HepG2 (cell line): ENCODE results near the gene TAF8. TPM values are rescaled to one million over a fixed set of nuclear protein-coding genes. Genes with fewer than 3 reads are reported as not detected.

Experiments
- ASH2L ChIP-seq: fragments of 300-600, 200-600 bp; sonication (generic); IDR thresholded peaks from 2 replicates; pipeline ENCODE4 v1.7.0; 2017; ENCODE audit warnings: low read depth, mild to moderate bottlenecking, moderate library complexity, mixed read lengths, low read length; ENCODE audit not compliant: insufficient read length
- CEBPG ChIP-seq: IDR thresholded peaks from 2 replicates; pipeline ENCODE4 v1.6.1; 2016
- HMGA1 ChIP-seq: sonication (generic); formaldehyde crosslinking; conservative IDR thresholded peaks from 2 replicates; pipeline ENCODE4 v1.4.0; 2020; ENCODE audit warnings: missing genetic modification reagents
- JDP2 ChIP-seq: sonication (generic); formaldehyde crosslinking; IDR thresholded peaks from 2 replicates; pipeline ENCODE4 v1.8.1; 2022; ENCODE audit warnings: missing genetic modification reagents, borderline replicate concordance
- MIXL1 ChIP-seq: IDR thresholded peaks from 2 replicates; pipeline ENCODE4 v1.6.1; 2016
- NPAS2 ChIP-seq: sonication (generic); formaldehyde crosslinking; IDR thresholded peaks from 2 replicates; pipeline ENCODE4 v1.8.0; 2022; ENCODE audit warnings: mild to moderate bottlenecking, missing genetic modification reagents, borderline replicate concordance
- ZBTB20 ChIP-seq: sonication (generic); formaldehyde crosslinking; IDR thresholded peaks from 2 replicates; pipeline ENCODE4 v1.8.1; 2023; ENCODE audit warnings: missing genetic modification reagents, low read depth, mild to moderate bottlenecking, borderline replicate concordance
- ZIK1 ChIP-seq: sonication (generic); formaldehyde crosslinking; IDR thresholded peaks from 2 replicates; pipeline ENCODE4 v1.5.0; 2020; ENCODE audit warnings: mild to moderate bottlenecking, low read depth, missing genetic modification reagents, borderline replicate concordance
- ZMYM3 ChIP-seq: sonication (generic); formaldehyde crosslinking; IDR thresholded peaks from 2 replicates; pipeline ENCODE4 v1.5.1; 2020; ENCODE audit warnings: mild to moderate bottlenecking, missing genetic modification reagents
- ZNF180 ChIP-seq: sonication (generic); formaldehyde crosslinking; IDR thresholded peaks from 2 replicates; pipeline ENCODE4 v1.4.0; 2020; ENCODE audit warnings: low read depth, missing genetic modification reagents, borderline replicate concordance
- ZNF224 ChIP-seq: sonication (generic); formaldehyde crosslinking; IDR thresholded peaks from 2 replicates; pipeline ENCODE4 v1.5.0; 2020; ENCODE audit warnings: mild to moderate bottlenecking, missing genetic modification reagents
- ZNF264 ChIP-seq: sonication (generic); formaldehyde crosslinking; IDR thresholded peaks from 2 replicates; pipeline ENCODE4 v1.4.0; 2020; ENCODE audit warnings: missing genetic modification reagents
- ZNF383 ChIP-seq: sonication (generic); formaldehyde crosslinking; IDR thresholded peaks from 2 replicates; pipeline ENCODE4 v1.4.0; 2020; ENCODE audit warnings: missing genetic modification reagents, mild to moderate bottlenecking, borderline replicate concordance
- ZNF567 ChIP-seq: sonication (generic); formaldehyde crosslinking; IDR thresholded peaks from 2 replicates; pipeline ENCODE4 v1.8.1; 2023; ENCODE audit warnings: mild to moderate bottlenecking, missing genetic modification reagents, borderline replicate concordance
- ZNF891 ChIP-seq: sonication (generic); formaldehyde crosslinking; IDR thresholded peaks from 2 replicates; pipeline ENCODE4 v1.5.0; 2020; ENCODE audit warnings: mild to moderate bottlenecking, missing genetic modification reagents
- polyA plus RNA-seq, 8 experiments: library from polyadenylated mRNA; depleted of rRNA in 3 of 8; stranded (reverse) in 7 of 8; unstranded in 1 of 8; fragments of >200 nt; fragmentation: Illumina TruSeq in 4 of 8; extraction: Trizol in 4 of 8; gene quantifications; 2 replicates each; pipeline versions ENCODE4 v1.2.1 to v1.2.3, GENCODE V29; 2011 to 2016; ENCODE audit warnings: low read depth in 4 of 8, missing spikeins in 1 of 8, mixed read lengths in 1 of 8; ENCODE audit not compliant: insufficient read depth in 1 of 8
- total RNA-seq, 5 experiments: library from RNA; depleted of rRNA; stranded (reverse); fragments of >200 nt; fragmentation: Illumina TruSeq; extraction: Trizol; gene quantifications; 2 replicates each; pipeline ENCODE4 v1.2.3, GENCODE V29; 2016; ENCODE audit warnings: low read depth in 1 of 5
- TF ChIP-seq, protein P1 (sequence below): sonication (generic); formaldehyde crosslinking; IDR thresholded peaks from 2 replicates; pipeline ENCODE4 v1.5.1; 2020; ENCODE audit warnings: missing genetic modification reagents, mild to moderate bottlenecking, borderline replicate concordance
- TF ChIP-seq, protein P2 (sequence below): sonication (generic); formaldehyde crosslinking; IDR thresholded peaks from 2 replicates; pipeline ENCODE4 v1.5.0; 2020; ENCODE audit warnings: mild to moderate bottlenecking, missing genetic modification reagents
- TF ChIP-seq, protein P3 (sequence below): sonication (generic); formaldehyde crosslinking; conservative IDR thresholded peaks from 2 replicates; pipeline ENCODE4 v1.5.0; 2020; ENCODE audit warnings: missing genetic modification reagents
- TF ChIP-seq, protein P4 (sequence below): sonication (generic); formaldehyde crosslinking; IDR thresholded peaks from 2 replicates; pipeline ENCODE4 v1.4.0; 2020; ENCODE audit warnings: mild to moderate bottlenecking, missing genetic modification reagents
- TF ChIP-seq, protein P5 (sequence below): sonication (generic); formaldehyde crosslinking; conservative IDR thresholded peaks from 2 replicates; pipeline ENCODE4 v1.4.0; 2020; ENCODE audit warnings: missing genetic modification reagents

TAF8 gene
- total and polyA plus RNA-seq, 2 of the 13 experiments (the other 11 are each of a cell fraction or from before 2014, with no cell fraction given): 25.2 to 25.8 TPM

DNA sequence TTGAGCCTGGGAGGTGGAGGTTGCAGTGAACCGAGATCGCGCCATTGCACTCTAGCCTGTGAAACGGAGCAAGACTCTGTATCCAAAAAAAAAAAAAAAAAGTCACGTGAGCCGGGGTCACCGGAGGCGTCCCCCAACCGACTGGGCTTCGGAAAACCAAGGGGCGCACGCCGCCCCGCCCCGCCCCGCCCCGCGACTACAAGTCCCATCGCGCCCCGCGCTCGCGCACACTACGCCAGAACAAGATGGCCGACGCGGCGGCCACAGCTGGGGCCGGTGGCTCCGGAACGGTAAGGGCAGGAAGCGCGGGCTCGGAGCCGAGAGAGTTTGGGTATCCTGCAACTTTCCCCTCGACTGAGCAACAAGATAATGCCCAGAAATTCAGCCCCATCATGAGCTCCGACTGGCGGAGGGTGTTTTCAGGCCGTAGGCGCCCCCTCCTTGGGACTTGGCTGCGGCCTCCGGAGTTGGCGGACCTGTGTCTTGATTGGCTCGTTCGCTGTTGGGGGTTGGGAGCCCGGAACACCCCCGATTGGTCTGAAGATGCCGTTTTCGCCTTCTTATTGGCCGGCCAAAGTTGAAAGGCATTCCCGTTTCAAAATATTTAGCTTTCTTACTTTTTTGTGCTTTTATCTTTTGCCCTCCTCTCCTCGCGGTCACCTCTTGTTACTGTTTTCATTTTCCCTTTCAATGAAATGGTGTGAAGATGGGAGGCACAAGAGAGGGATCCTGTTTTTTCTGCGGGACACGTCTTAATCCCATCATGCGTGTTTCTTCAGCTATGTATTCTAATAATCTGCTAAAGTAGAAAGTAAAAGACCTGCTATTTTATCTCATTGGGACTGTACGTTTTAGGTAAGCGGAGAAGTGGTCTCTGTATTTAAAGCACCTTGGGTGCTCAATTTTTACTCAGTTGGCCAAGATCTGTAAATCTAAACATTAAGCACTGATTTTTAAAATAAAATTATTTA lies at the start of gene TAF8 (continued):
- TF ChIP-seq, protein P1, sequence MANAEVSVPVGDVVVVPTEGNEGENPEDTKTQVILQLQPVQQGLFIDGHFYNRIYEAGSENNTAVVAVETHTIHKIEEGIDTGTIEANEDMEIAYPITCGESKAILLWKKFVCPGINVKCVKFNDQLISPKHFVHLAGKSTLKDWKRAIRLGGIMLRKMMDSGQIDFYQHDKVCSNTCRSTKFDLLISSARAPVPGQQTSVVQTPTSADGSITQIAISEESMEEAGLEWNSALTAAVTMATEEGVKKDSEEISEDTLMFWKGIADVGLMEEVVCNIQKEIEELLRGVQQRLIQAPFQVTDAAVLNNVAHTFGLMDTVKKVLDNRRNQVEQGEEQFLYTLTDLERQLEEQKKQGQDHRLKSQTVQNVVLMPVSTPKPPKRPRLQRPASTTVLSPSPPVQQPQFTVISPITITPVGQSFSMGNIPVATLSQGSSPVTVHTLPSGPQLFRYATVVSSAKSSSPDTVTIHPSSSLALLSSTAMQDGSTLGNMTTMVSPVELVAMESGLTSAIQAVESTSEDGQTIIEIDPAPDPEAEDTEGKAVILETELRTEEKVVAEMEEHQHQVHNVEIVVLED: peak; percentile 97
- TF ChIP-seq ZMYM3 (CRISPR knock-in tag) (peak; percentile 74; the same call in 1 of the 2 replicates), HMGA1 (no peak), ASH2L (peak; percentile 96), NPAS2 (no peak), ZNF224 (CRISPR knock-in tag) (0 out of 2 replicates have a peak, but pooled peaks have one; percentile 76), ZIK1 (peak; percentile 87; the same call in 1 of the 2 replicates), MIXL1 (CRISPR knock-in tag) (no peak), ZBTB20 (CRISPR knock-in tag) (peak; percentile 49; the same call in 1 of the 2 replicates), ZNF383 (no peak; the same call in 1 of the 2 replicates), ZNF567 (no peak), CEBPG (CRISPR knock-in tag) (no peak), ZNF891 (CRISPR knock-in tag) (peak; percentile 99), JDP2 (no peak), ZNF180 (CRISPR knock-in tag) (peak; percentile 88; the same call in 1 of the 2 replicates), ZNF264 (CRISPR knock-in tag) (peak; percentile 73; the same call in 1 of the 2 replicates)
- TF ChIP-seq, protein P2, sequence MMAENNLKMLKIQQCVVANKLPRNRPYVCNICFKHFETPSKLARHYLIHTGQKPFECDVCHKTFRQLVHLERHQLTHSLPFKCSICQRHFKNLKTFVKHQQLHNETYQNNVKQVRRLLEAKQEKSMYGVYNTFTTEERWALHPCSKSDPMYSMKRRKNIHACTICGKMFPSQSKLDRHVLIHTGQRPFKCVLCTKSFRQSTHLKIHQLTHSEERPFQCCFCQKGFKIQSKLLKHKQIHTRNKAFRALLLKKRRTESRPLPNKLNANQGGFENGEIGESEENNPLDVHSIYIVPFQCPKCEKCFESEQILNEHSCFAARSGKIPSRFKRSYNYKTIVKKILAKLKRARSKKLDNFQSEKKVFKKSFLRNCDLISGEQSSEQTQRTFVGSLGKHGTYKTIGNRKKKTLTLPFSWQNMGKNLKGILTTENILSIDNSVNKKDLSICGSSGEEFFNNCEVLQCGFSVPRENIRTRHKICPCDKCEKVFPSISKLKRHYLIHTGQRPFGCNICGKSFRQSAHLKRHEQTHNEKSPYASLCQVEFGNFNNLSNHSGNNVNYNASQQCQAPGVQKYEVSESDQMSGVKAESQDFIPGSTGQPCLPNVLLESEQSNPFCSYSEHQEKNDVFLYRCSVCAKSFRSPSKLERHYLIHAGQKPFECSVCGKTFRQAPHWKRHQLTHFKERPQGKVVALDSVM (CRISPR knock-in tag): peak; percentile 98
- TF ChIP-seq, protein P3, sequence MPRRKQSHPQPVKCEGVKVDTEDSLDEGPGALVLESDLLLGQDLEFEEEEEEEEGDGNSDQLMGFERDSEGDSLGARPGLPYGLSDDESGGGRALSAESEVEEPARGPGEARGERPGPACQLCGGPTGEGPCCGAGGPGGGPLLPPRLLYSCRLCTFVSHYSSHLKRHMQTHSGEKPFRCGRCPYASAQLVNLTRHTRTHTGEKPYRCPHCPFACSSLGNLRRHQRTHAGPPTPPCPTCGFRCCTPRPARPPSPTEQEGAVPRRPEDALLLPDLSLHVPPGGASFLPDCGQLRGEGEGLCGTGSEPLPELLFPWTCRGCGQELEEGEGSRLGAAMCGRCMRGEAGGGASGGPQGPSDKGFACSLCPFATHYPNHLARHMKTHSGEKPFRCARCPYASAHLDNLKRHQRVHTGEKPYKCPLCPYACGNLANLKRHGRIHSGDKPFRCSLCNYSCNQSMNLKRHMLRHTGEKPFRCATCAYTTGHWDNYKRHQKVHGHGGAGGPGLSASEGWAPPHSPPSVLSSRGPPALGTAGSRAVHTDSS: no peak
- TF ChIP-seq, protein P4, sequence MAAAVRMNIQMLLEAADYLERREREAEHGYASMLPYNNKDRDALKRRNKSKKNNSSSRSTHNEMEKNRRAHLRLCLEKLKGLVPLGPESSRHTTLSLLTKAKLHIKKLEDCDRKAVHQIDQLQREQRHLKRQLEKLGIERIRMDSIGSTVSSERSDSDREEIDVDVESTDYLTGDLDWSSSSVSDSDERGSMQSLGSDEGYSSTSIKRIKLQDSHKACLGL (CRISPR knock-in tag): peak; percentile 62; the same call in 1 of the 2 replicates
- TF ChIP-seq, protein P5, sequence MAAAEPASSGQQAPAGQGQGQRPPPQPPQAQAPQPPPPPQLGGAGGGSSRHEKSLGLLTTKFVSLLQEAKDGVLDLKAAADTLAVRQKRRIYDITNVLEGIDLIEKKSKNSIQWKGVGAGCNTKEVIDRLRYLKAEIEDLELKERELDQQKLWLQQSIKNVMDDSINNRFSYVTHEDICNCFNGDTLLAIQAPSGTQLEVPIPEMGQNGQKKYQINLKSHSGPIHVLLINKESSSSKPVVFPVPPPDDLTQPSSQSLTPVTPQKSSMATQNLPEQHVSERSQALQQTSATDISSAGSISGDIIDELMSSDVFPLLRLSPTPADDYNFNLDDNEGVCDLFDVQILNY (CRISPR knock-in tag): peak; percentile 61; the same call in 1 of the 2 replicates
